Natural killer cell treated with Interleukin-12 subunit alpha and Interleukin-12 subunit beta and Interleukin-15 and Interleukin-18, amount 100 ng/mL, for 72 hours (primary cell): ENCODE data around the gene SHANK2. TPM values are rescaled to one million over a fixed set of nuclear protein-coding genes. Genes with fewer than 3 reads are reported as not detected.

Experiments
- ATAC-seq, 2 donors: fragments of 150-1000 bp; cut with Tn5 transposase in 1 of 2; sonication (Bioruptor Pico), chemical (Tn5 transposase) in 1 of 2; 2 replicates each; pipeline ENCODE4 v1.10.0; 2021
- DNase-seq: peaks from one replicate; pipeline ENCODE4 v3.0.0; 2022; ENCODE audit warnings: low spot score
- H3K27ac Mint-ChIP-seq, 2 donors: 1 replicate in 1 of 2; 2 replicates in 1 of 2; pipeline ENCODE4 v1.8.0; 2022; ENCODE audit warnings: mixed read lengths in 2 of 2, mild to moderate bottlenecking in 1 of 2, moderate library complexity in 1 of 2
- H3K27me3 Mint-ChIP-seq, 2 donors: 1 replicate in 1 of 2; 2 replicates in 1 of 2; pipeline ENCODE4 v1.8.0; 2022; ENCODE audit warnings: mixed read lengths in 2 of 2
- H3K36me3 Mint-ChIP-seq: one replicate; pipeline ENCODE4 v1.8.0; 2022; ENCODE audit warnings: mixed read lengths
- H3K4me1 Mint-ChIP-seq, 2 donors: 1 replicate in 1 of 2; 2 replicates in 1 of 2; pipeline ENCODE4 v1.8.0; 2022; ENCODE audit warnings: low read depth in 2 of 2, mixed read lengths in 2 of 2, mild to moderate bottlenecking in 1 of 2
- H3K4me3 Mint-ChIP-seq: one replicate; pipeline ENCODE4 v1.8.0; 2022; ENCODE audit warnings: mixed read lengths
- H3K9me3 Mint-ChIP-seq: 2 replicates; pipeline ENCODE4 v1.8.0; 2022; ENCODE audit warnings: mixed read lengths
- total RNA-seq, 2 donors: library from RNA; stranded (reverse); gene quantifications; one replicate each; pipeline ENCODE4 v1.2.3, GENCODE V29; 2022

The SHANK2 gene
- total RNA-seq, result under 1 TPM in 1 of 2 donors, not detected in 1; 0.11 TPM

GRCh38 chr11:71252269-71252769 lies at the start of gene SHANK2:
Gene SHANK2 (minus strand): TSS chr11:71252577. CDS start chr11:71147326, 105,251 bp downstream.
- H3K27me3 Mint-ChIP-seq, result peaks cover 41 to 52% of the 10 kb centered on the region in 2 donors
- H3K4me3 Mint-ChIP-seq, result no peak within 1 kb of the TSS
- ATAC-seq, result no peak
- H3K4me1 Mint-ChIP-seq, result no peaks in the 10 kb centered on the region
- no peaks in the 10 kb centered on the region for H3K36me3 Mint-ChIP-seq
- DNase-seq, result no peak
- no peaks in the 10 kb centered on the region for H3K9me3 Mint-ChIP-seq
- H3K27ac Mint-ChIP-seq, result no peak within 1 kb of the TSS

GRCh38 chr11:71301858-71302533 lies 49.6 kb upstream of the SHANK2 start:
- ATAC-seq (no peak), DNase-seq (peak; percentile 39)
- H3K36me3 Mint-ChIP-seq, result no peaks in the 10 kb centered on the region

GRCh38 chr11:71301046-71301857 lies 48.9 kb upstream of the SHANK2 start:
- Mint-ChIP-seq H3K4me1 (peaks cover 0 to 3% of the 10 kb centered on the region in 2 donors), H3K27me3 (peaks cover 11 to 14% of the 10 kb centered on the region in 2 donors), H3K9me3 (no peaks in the 10 kb centered on the region), H3K27ac (no peak overlapping the region), H3K36me3 (no peaks in the 10 kb centered on the region), H3K4me3 (no peak overlapping the region)
- peak; percentile 19 to 36 for ATAC-seq
- peak; percentile 29 for DNase-seq

More at GRCh38 chr11:71301858-71302533, 49.6 kb upstream of the SHANK2 start:
- Mint-ChIP-seq H3K27ac (no peak overlapping the region), H3K27me3 (peaks cover 11 to 14% of the 10 kb centered on the region in 2 donors), H3K9me3 (no peaks in the 10 kb centered on the region), H3K4me1 (peaks cover 0 to 3% of the 10 kb centered on the region in 2 donors), H3K4me3 (no peak overlapping the region)

- no peak overlapping the region for H3K4me3 Mint-ChIP-seq
- peaks cover 11 to 17% of the 10 kb centered on the region in 2 donors for H3K27me3 Mint-ChIP-seq
- ATAC-seq (no peak), DNase-seq (no peak)
- H3K27ac Mint-ChIP-seq, result no peak overlapping the region
- H3K4me1 Mint-ChIP-seq, result peaks cover 0 to 3% of the 10 kb centered on the region in 2 donors
- no peaks in the 10 kb centered on the region for H3K9me3 Mint-ChIP-seq
- H3K36me3 Mint-ChIP-seq, result no peaks in the 10 kb centered on the region
Measured at GRCh38 chr11:71300187-71300586, 47.8 kb upstream of the SHANK2 start.

- Mint-ChIP-seq H3K27ac (no peak overlapping the region), H3K27me3 (peaks cover 11 to 18% of the 10 kb centered on the region in 2 donors), H3K36me3 (no peaks in the 10 kb centered on the region), H3K9me3 (no peaks in the 10 kb centered on the region), H3K4me1 (peaks cover 0 to 3% of the 10 kb centered on the region in 2 donors), H3K4me3 (no peak overlapping the region)
- ATAC-seq (no peak), DNase-seq (no peak)
Measured at GRCh38 chr11:71298761-71299181, 46.4 kb upstream of the SHANK2 start.

- no peak overlapping the region for H3K27ac Mint-ChIP-seq
- peaks cover 15 to 19% of the 10 kb centered on the region in 2 donors for H3K27me3 Mint-ChIP-seq
- no peaks in the 10 kb centered on the region for H3K9me3 Mint-ChIP-seq
- no peaks in the 10 kb centered on the region for H3K36me3 Mint-ChIP-seq
- H3K4me3 Mint-ChIP-seq, result no peak overlapping the region
- no peak for DNase-seq
- no peak for ATAC-seq
- peaks cover 0 to 3% of the 10 kb centered on the region in 2 donors for H3K4me1 Mint-ChIP-seq
Measured at GRCh38 chr11:71298016-71298550, 45.7 kb upstream of the SHANK2 start.

- no peak overlapping the region for H3K27ac Mint-ChIP-seq
Measured at GRCh38 chr11:71294846-71295600, 42.6 kb upstream of the SHANK2 start.

GRCh38 chr11:71293961-71294782 lies 41.8 kb upstream of the SHANK2 start:
- no peak for DNase-seq
- Mint-ChIP-seq H3K4me3 (no peak overlapping the region), H3K27ac (no peak overlapping the region), H3K36me3 (peaks cover 19% of the 10 kb centered on the region), H3K9me3 (no peaks in the 10 kb centered on the region), H3K27me3 (peaks cover 18 to 41% of the 10 kb centered on the region in 2 donors), H3K4me1 (no peaks in the 10 kb centered on the region)
- no peak for ATAC-seq

More at GRCh38 chr11:71294846-71295600, 42.6 kb upstream of the SHANK2 start:
- Mint-ChIP-seq H3K9me3 (no peaks in the 10 kb centered on the region), H3K4me1 (no peaks in the 10 kb centered on the region), H3K4me3 (no peak overlapping the region), H3K36me3 (peaks cover 13% of the 10 kb centered on the region), H3K27me3 (peaks cover 21 to 32% of the 10 kb centered on the region in 2 donors)
- ATAC-seq (no peak), DNase-seq (no peak)

- DNase-seq (peak; percentile 57), ATAC-seq (peak in 1 of 2 donors; percentile 52)
- Mint-ChIP-seq H3K9me3 (no peaks in the 10 kb centered on the region), H3K27ac (no peak overlapping the region), H3K27me3 (peaks cover 16 to 39% of the 10 kb centered on the region in 2 donors), H3K4me1 (no peaks in the 10 kb centered on the region), H3K36me3 (peaks cover 19% of the 10 kb centered on the region), H3K4me3 (no peak overlapping the region)
Measured at GRCh38 chr11:71286701-71287643, 34.6 kb upstream of the SHANK2 start.

- Mint-ChIP-seq H3K27me3 (peaks cover 13 to 22% of the 10 kb centered on the region in 2 donors), H3K27ac (no peak overlapping the region), H3K4me1 (no peaks in the 10 kb centered on the region), H3K4me3 (no peak overlapping the region), H3K36me3 (peaks cover 6% of the 10 kb centered on the region), H3K9me3 (no peaks in the 10 kb centered on the region)
- DNase-seq (peak; percentile 22), ATAC-seq (no peak)
Measured at GRCh38 chr11:71285111-71285510, 32.7 kb upstream of the SHANK2 start.

GRCh38 chr11:71284525-71285092 lies 32.2 kb upstream of the SHANK2 start:
- DNase-seq (peak; percentile 44), ATAC-seq (no peak)
- no peaks in the 10 kb centered on the region for H3K9me3 Mint-ChIP-seq
- H3K4me1 Mint-ChIP-seq, result no peaks in the 10 kb centered on the region
- no peak overlapping the region for H3K4me3 Mint-ChIP-seq
- H3K27me3 Mint-ChIP-seq, result peaks cover 14 to 17% of the 10 kb centered on the region in 2 donors
- H3K36me3 Mint-ChIP-seq, result peaks cover 4% of the 10 kb centered on the region
- no peak overlapping the region for H3K27ac Mint-ChIP-seq
